HEK293 (cell line): ENCODE data around the gene EZH1.

ENCODE experiments used
- SETDB1 ChIP-seq: IDR thresholded peaks from one replicate; pipeline ENCODE4 v1.6.1; 2017; ENCODE audit warnings: mild to moderate bottlenecking, low read length, moderate library complexity, mixed read lengths; ENCODE audit not compliant: insufficient read length
- TCF7L2 ChIP-seq: IDR thresholded peaks from 2 replicates; pipeline ENCODE4 v1.6.1; 2011; ENCODE audit warnings: low read depth, mild to moderate bottlenecking, inconsistent platforms, low read length, moderate library complexity, borderline replicate concordance
- ZFP37 ChIP-seq: fragments of 450-650 bp; formaldehyde crosslinking; IDR thresholded peaks from 2 replicates; pipeline ENCODE4 v1.5.1; 2016; ENCODE audit warnings: missing biosample characterization, missing genetic modification characterization
- ZNF174 ChIP-seq: fragments of 450-650 bp; formaldehyde crosslinking; IDR thresholded peaks from 2 replicates; pipeline ENCODE4 v1.5.0; 2017; ENCODE audit warnings: missing biosample characterization, mild to moderate bottlenecking, missing genetic modification characterization
- ZNF626 ChIP-seq: fragments of 450-650 bp; sonication (Bioruptor Pico); formaldehyde crosslinking; IDR thresholded peaks from 2 replicates; pipeline ENCODE4 v1.5.1; 2018; ENCODE audit warnings: missing biosample characterization, missing genetic modification characterization, inconsistent platforms
- TF ChIP-seq, protein P1 (sequence below): fragments of 450-650 bp; formaldehyde crosslinking; IDR thresholded peaks from 2 replicates; pipeline ENCODE4 v1.5.1; 2016; ENCODE audit warnings: missing biosample characterization, missing genetic modification characterization
- TF ChIP-seq, protein P2 (sequence below): fragments of 450-650 bp; formaldehyde crosslinking; IDR thresholded peaks from 2 replicates; pipeline ENCODE4 v1.5.1; 2016; ENCODE audit warnings: missing biosample characterization, missing genetic modification characterization

DNA sequence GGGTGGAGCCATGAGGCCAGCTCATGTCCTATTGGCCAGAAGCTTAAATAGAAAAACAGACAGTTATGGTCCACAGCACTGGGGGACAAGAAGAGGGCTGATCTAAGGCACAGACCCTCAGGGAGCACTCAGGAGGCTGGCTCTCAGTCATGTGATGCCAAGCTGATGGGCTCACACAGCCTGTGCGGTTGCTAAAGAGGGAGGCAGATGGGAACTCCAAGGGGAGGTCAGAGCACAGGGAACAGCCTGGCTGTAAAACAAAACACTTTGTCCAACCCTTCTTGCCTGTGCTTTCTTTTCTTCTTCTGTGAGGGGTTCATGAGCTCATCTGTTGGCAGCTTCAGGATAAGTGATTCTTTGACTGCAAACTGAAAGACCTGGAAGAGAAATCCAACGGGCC, 35.3 kb downstream of the EZH1 start:
- TF ChIP-seq ZNF174 (no peak), ZNF626 (tag by site-specific recombination) (no peak), SETDB1 (no peak), ZFP37 (tag by site-specific recombination) (no peak), TCF7L2 (no peak)
- TF ChIP-seq, protein P1, sequence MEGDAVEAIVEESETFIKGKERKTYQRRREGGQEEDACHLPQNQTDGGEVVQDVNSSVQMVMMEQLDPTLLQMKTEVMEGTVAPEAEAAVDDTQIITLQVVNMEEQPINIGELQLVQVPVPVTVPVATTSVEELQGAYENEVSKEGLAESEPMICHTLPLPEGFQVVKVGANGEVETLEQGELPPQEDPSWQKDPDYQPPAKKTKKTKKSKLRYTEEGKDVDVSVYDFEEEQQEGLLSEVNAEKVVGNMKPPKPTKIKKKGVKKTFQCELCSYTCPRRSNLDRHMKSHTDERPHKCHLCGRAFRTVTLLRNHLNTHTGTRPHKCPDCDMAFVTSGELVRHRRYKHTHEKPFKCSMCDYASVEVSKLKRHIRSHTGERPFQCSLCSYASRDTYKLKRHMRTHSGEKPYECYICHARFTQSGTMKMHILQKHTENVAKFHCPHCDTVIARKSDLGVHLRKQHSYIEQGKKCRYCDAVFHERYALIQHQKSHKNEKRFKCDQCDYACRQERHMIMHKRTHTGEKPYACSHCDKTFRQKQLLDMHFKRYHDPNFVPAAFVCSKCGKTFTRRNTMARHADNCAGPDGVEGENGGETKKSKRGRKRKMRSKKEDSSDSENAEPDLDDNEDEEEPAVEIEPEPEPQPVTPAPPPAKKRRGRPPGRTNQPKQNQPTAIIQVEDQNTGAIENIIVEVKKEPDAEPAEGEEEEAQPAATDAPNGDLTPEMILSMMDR (tag by site-specific recombination), result no peak
- TF ChIP-seq, protein P2, sequence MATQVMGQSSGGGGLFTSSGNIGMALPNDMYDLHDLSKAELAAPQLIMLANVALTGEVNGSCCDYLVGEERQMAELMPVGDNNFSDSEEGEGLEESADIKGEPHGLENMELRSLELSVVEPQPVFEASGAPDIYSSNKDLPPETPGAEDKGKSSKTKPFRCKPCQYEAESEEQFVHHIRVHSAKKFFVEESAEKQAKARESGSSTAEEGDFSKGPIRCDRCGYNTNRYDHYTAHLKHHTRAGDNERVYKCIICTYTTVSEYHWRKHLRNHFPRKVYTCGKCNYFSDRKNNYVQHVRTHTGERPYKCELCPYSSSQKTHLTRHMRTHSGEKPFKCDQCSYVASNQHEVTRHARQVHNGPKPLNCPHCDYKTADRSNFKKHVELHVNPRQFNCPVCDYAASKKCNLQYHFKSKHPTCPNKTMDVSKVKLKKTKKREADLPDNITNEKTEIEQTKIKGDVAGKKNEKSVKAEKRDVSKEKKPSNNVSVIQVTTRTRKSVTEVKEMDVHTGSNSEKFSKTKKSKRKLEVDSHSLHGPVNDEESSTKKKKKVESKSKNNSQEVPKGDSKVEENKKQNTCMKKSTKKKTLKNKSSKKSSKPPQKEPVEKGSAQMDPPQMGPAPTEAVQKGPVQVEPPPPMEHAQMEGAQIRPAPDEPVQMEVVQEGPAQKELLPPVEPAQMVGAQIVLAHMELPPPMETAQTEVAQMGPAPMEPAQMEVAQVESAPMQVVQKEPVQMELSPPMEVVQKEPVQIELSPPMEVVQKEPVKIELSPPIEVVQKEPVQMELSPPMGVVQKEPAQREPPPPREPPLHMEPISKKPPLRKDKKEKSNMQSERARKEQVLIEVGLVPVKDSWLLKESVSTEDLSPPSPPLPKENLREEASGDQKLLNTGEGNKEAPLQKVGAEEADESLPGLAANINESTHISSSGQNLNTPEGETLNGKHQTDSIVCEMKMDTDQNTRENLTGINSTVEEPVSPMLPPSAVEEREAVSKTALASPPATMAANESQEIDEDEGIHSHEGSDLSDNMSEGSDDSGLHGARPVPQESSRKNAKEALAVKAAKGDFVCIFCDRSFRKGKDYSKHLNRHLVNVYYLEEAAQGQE, result no peak
